ENCODE measurements around the gene STX12.
"Not testable (repeated sequence)": the region's sequence is repeated elsewhere in the genome, so short reads cannot be mapped to it uniquely, and the experiment has no call there.

DNA sequence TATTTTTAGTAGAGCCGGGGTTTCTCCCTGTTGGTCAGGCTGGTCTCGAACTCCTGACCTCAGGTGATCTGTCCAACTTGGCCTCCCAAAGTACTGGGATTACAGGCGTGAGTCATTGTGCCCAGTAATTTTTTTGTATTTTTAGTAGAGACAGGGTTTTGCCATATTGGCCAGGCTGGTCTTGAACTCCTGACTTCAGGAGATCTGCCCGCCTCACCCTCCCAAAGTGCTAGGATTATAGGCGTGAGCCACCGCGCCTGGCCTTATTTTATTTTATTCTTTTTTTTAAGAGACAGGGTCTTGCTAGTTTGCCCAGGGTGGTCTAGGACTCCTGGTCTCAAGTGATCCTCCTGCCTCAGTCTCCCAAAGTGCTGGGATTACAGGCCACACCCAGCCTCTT, 98.1 kb downstream of the STX12 start:
- TF ChIP-seq, protein P1, sequence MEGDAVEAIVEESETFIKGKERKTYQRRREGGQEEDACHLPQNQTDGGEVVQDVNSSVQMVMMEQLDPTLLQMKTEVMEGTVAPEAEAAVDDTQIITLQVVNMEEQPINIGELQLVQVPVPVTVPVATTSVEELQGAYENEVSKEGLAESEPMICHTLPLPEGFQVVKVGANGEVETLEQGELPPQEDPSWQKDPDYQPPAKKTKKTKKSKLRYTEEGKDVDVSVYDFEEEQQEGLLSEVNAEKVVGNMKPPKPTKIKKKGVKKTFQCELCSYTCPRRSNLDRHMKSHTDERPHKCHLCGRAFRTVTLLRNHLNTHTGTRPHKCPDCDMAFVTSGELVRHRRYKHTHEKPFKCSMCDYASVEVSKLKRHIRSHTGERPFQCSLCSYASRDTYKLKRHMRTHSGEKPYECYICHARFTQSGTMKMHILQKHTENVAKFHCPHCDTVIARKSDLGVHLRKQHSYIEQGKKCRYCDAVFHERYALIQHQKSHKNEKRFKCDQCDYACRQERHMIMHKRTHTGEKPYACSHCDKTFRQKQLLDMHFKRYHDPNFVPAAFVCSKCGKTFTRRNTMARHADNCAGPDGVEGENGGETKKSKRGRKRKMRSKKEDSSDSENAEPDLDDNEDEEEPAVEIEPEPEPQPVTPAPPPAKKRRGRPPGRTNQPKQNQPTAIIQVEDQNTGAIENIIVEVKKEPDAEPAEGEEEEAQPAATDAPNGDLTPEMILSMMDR (conservative IDR thresholded peaks at IDR 0.05; ENCODE audit: low read depth, low read length): not testable (repeated sequence)
- TF ChIP-seq EZH2 (IDR thresholded peaks at IDR 0.05; ENCODE audit: borderline replicate concordance, low read depth, low read length, poor library complexity, severe bottlenecking): not testable (repeated sequence)

All from A673 (cell line).